ENCODE measurements around the gene ZNF445. TPM values are rescaled to one million over a fixed set of nuclear protein-coding genes. Genes with fewer than 3 reads are reported as not detected.

Gene ZNF445
- total RNA-seq, 2 experiments from 2014 or later = 13.2 to 16.3 TPM

DNA sequence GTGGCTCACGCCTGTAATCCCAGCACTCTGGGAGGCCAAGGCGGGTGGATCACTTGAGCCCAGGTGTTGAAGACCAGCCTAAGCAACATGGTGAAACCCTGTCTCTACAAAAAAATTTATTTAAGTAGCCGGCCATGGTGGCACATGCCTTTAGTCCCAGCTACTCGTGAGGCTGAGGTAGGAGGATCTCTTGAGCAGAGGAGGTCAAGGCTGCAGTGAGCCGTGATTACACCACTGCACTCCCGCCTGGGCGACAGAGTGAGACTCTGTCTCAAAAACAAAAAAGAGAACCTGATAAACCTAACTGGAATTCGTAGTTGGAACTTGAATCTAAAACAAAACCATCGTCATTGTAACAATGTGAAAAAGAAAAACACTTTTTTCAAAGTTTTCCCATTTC is 81.8 kb downstream of the ZNF445 start:
- no peak for ATAC-seq
- ChIA-PET POLR2A (no interaction called here), CTCF (no interaction called here)
- no peaks in the 10 kb centered on the region for H3K4me1 Mint-ChIP-seq
- no peak overlapping the region for H3K27ac Mint-ChIP-seq
- intact Hi-C loops (cut with DNase I, micrococcal nuclease) = no loop called here
- H3K36me3 Mint-ChIP-seq (ENCODE audit: low read depth) = no peaks in the 10 kb centered on the region
- H3K9me3 Mint-ChIP-seq (ENCODE audit: low read depth) = no peaks in the 10 kb centered on the region
- no peak for DNase-seq
- no peaks in the 10 kb centered on the region for H3K27me3 Mint-ChIP-seq
- no peak overlapping the region for H3K4me3 Mint-ChIP-seq

DNA sequence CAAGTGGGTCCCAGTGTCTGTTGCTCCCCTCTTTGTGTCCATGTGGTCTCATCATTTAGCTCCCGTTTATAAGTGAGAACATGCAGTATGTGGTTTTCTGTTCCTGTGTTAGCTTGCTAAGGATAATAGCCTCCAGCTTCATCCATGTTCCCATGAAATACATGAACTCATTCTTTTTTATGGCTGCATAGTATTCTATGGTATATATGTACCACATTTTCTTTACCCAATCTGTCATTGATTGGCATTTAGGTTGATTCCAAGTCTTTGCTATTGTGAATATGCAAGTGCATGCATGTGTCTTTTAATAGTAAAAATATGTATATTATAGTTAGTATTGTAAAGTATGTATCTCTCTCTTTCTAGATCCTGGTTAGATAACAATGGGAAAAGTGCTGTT is 85.0 kb downstream of the ZNF445 start:
- CTCF ChIA-PET = no interaction called here
- Mint-ChIP-seq H3K4me3 (no peak overlapping the region), H3K36me3 (ENCODE audit: low read depth) (no peaks in the 10 kb centered on the region), H3K4me1 (no peaks in the 10 kb centered on the region), H3K27me3 (no peaks in the 10 kb centered on the region), H3K9me3 (ENCODE audit: low read depth) (peaks cover 2% of the 10 kb centered on the region), H3K27ac (no peak overlapping the region)
- POLR2A ChIA-PET = no interaction called here
- DNase-seq = no peak
- intact Hi-C loops (cut with DNase I, micrococcal nuclease) = no loop called here
- no peak for ATAC-seq

DNA sequence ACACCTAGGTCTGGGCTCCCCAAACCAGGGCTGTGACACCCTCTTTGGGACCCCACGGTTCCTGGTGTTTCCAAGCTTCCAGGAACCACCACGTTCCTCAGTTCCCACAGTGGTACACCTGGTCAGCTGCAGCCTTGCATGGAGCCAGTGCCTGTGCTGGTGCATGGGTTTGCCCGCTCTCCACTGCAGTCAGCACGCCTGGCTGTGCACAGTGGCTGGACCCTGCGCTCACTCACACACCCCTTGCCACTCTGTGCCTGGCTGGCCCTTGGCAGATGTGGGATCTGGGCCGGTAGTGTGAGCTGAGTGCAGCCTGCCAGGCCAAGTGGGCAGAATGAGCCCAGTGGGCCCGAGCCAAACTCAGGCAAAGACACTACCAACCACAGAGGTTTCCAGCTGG is 90.1 kb downstream of the ZNF445 start:
- H3K4me3 Mint-ChIP-seq = no peak overlapping the region
- POLR2A ChIA-PET = no interaction called here
- H3K9me3 Mint-ChIP-seq (ENCODE audit: low read depth) = peaks cover 6% of the 10 kb centered on the region
- DNase-seq (no peak), ATAC-seq (no peak)
- no peak overlapping the region for H3K27ac Mint-ChIP-seq
- intact Hi-C loops (cut with DNase I, micrococcal nuclease) = no loop called here
- H3K27me3 Mint-ChIP-seq = no peaks in the 10 kb centered on the region
- no peaks in the 10 kb centered on the region for H3K4me1 Mint-ChIP-seq
- CTCF ChIA-PET = interaction anchor here (0.8 to 1.2 kb wide), 2 partner anchors 26 to 152 kb away, joined by 3 read pairs; no protein-coding TSS in a partner anchor
- peaks cover 3% of the 10 kb centered on the region for H3K36me3 Mint-ChIP-seq (ENCODE audit: low read depth)

Other genes starting within 250 kb of the ZNF445 start
- not detected for gene TOPAZ1, start 235.8 kb downstream of the ZNF445 start, total RNA-seq
- 10 to 100 TPM; 14.8 to 17.0 TPM for gene TCAIM, start 138.9 kb downstream of the ZNF445 start, total RNA-seq
- 1 to 10 TPM; 2.0 TPM for gene ZKSCAN7, start 77.5 kb upstream of the ZNF445 start, total RNA-seq
- gene ZNF660, start 107.3 kb upstream of the ZNF445 start, total RNA-seq = under 1 TPM; 0.21 to 0.89 TPM
- 10 to 100 TPM; 10.9 to 11.6 TPM for gene ZNF197, start 147.4 kb upstream of the ZNF445 start, total RNA-seq
- gene ZNF35, start 171.1 kb upstream of the ZNF445 start, total RNA-seq = 1 to 10 TPM; 2.0 to 2.7 TPM
- 1 to 10 TPM; 1.8 to 2.4 TPM for gene ZNF502, start 235.0 kb upstream of the ZNF445 start, total RNA-seq

All from activated CD4-positive, alpha-beta T cell treated with anti-CD3 and anti-CD28 coated beads for 36 hours (primary cell).